ENCODE results near the gene PHEX.

The PHEX gene

DNA sequence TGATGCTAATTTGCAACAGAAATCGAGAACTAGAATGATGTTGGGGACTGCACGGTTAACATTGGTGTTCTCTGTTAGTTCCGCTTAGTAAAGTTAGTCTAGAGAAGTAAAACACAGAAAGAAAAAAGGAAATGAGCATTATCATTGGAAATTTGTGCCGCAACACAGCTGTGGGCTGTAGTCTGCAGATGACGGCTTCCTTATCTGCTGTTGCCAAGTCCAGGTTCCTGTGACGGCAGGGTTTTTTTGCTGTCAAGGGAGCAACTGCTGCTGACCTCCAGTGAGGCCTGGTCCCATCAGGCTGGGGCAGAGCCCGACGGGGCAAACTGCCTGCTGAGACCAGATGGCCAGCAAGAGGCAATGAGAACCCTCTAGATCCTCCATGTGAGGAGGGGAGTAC lies 38.9 kb upstream of the PHEX start:
- in situ Hi-C loops (cut with HindIII; ENCODE audit: low sequenced_read_pairs): loop anchor here (25.0 kb wide), 1 partner anchor 144 kb away; no protein-coding TSS in a partner anchor
- no peak for TF ChIP-seq CTCF (IDR thresholded peaks at IDR 0.05; ENCODE audit: low read depth, low read length, missing control alignments)
- no peak overlapping the region for H3K4me3 ChIP-seq (ENCODE audit: low read depth, low read length)
- DNase-seq (ENCODE audit: low read depth): no peak

GRCh38 chrX:21996872-21997455 lies 35.2 kb upstream of the PHEX start:
- no peak for TF ChIP-seq CTCF (IDR thresholded peaks at IDR 0.05; ENCODE audit: low read depth, low read length, missing control alignments)
- in situ Hi-C loops (cut with HindIII; ENCODE audit: low sequenced_read_pairs): loop anchor here (25.0 kb wide), 1 partner anchor 140 kb away; no protein-coding TSS in a partner anchor
- no peak overlapping the region for H3K4me3 ChIP-seq (ENCODE audit: low read depth, low read length)
- DNase-seq (ENCODE audit: low read depth): no peak

GRCh38 chrX:21998037-21998436 lies 34.1 kb upstream of the PHEX start:
- no peak for TF ChIP-seq CTCF (IDR thresholded peaks at IDR 0.05; ENCODE audit: low read depth, low read length, missing control alignments)
- H3K4me3 ChIP-seq (ENCODE audit: low read depth, low read length): no peak overlapping the region
- DNase-seq (ENCODE audit: low read depth): no peak
- in situ Hi-C loops (cut with HindIII; ENCODE audit: low sequenced_read_pairs): loop anchor here (25.0 kb wide), 1 partner anchor 139 kb away; no protein-coding TSS in a partner anchor

DNA sequence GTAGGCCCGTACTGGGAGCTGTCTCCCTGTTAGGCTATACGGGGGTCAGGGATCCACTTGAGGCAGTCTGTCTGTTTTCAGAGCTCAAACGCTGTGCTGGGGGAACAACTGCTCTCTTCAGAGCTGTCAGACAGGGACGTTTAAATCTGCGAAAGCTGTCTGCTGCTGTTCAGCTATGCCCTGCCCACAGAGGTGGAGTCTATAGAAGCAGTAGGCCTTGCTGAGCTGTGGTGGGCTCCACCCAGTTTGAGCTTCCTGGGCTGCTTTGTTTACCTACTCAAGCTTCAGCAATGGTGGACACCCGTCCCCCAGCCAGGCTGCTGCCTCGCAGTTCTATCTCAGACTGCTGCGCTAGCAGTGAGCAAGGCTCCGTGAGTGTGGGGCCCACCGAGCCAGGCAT lies 27.3 kb upstream of the PHEX start:
- no peak for TF ChIP-seq CTCF (IDR thresholded peaks at IDR 0.05; ENCODE audit: low read depth, low read length, missing control alignments)
- no peak overlapping the region for H3K4me3 ChIP-seq (ENCODE audit: low read depth, low read length)
- in situ Hi-C loops (cut with HindIII; ENCODE audit: low sequenced_read_pairs): no loop called here
- no peak for DNase-seq (ENCODE audit: low read depth)

DNA sequence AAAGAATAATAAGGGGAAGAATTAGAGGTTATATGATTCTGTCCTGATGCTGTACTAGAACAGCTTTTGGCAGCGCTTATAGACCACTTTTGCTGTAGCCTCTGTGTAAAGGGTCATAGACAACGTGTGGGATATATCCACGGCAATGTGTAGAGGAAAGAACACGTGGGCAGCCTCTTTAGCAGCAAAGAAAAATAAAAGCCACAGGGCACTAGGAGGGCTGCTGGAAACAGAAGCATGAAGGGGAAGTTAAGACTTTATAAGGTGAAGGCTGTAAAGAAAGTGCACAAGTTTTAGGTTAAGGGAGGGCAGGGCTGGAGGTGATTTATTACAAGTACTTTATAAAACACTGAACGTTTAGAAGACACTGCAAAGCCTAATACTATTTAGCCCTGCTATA lies 20.1 kb upstream of the PHEX start:
- no peak for DNase-seq (ENCODE audit: low read depth)
- no peak overlapping the region for H3K4me3 ChIP-seq (ENCODE audit: low read depth, low read length)
- in situ Hi-C loops (cut with HindIII; ENCODE audit: low sequenced_read_pairs): no loop called here
- no peak for TF ChIP-seq CTCF (IDR thresholded peaks at IDR 0.05; ENCODE audit: low read depth, low read length, missing control alignments)

GRCh38 chrX:22012931-22013330 lies 19.2 kb upstream of the PHEX start:
- no peak for DNase-seq (ENCODE audit: low read depth)
- TF ChIP-seq CTCF (IDR thresholded peaks at IDR 0.05; ENCODE audit: low read depth, low read length, missing control alignments): no peak
- in situ Hi-C loops (cut with HindIII; ENCODE audit: low sequenced_read_pairs): no loop called here
- H3K4me3 ChIP-seq (ENCODE audit: low read depth, low read length): no peak overlapping the region
